ENCODE measurements around the gene ZNF174. TPM values are rescaled to one million over a fixed set of nuclear protein-coding genes. Genes with fewer than 3 reads are reported as not detected.
A peak's percentile ranks its signal among the peaks of the same experiment; 100 is the strongest.

ZNF174 gene
- total and polyA plus RNA-seq, 2 donors = 7.0 to 9.0 TPM

GRCh38 chr16:3431779-3432219 lies 30.8 kb downstream of the ZNF174 start:
- DNase-seq (ENCODE audit: low read depth in 6 of 9, low spot score in 9 of 9) = peak in 1 of 9 donors; percentile 14
- WGBS = 66% methylated on average over 26 of the region's 26 CpGs
- no peak overlapping the region for H3K27ac ChIP-seq (ENCODE audit: low read depth in 1 of 2, low read length in 1 of 2)
- H3K27me3 ChIP-seq (ENCODE audit: control insufficient read depth in 2 of 2, insufficient read depth in 1 of 2, low read length in 1 of 2) = no peaks in the 10 kb centered on the region
- H3K36me3 ChIP-seq (ENCODE audit: control insufficient read depth in 2 of 2, insufficient read depth in 2 of 2, low read length in 1 of 2) = no peaks in the 10 kb centered on the region
- peak overlapping the region; percentile 8 to 9 for H3K4me3 ChIP-seq (ENCODE audit: low read length in 2 of 2)
- H3K9me3 ChIP-seq (ENCODE audit: control insufficient read depth in 2 of 2, insufficient read depth in 1 of 2, low read length in 1 of 2) = peaks cover 3 to 8% of the 10 kb centered on the region in 2 donors
- H3K4me1 ChIP-seq (ENCODE audit: control insufficient read depth in 2 of 2, insufficient read depth in 2 of 2, low read length in 2 of 2) = no peaks in the 10 kb centered on the region

DNA sequence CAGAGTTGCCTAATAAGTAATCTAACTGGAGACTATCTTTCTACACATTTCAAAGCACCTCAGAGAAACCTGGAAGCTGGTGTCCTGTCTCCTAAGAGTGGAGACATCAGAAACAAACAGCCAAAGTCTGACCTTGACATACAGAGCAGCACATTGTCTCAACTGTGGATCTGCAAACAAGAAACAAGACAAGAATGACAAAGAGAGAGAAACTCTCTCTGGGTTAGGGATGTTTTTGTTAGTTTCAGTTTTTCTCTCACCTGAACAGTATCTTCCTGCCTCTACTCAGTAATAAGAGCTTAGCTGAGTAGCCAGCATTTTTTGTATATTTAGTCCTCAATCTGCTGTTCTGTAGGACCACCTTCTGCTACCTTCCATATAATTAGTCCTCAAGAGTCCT lies 33.4 kb downstream of the ZNF174 start:
- Histone ChIP-seq H3K36me3 (ENCODE audit: control insufficient read depth in 2 of 2, insufficient read depth in 2 of 2, low read length in 1 of 2) (no peaks in the 10 kb centered on the region), H3K27ac (ENCODE audit: low read depth in 1 of 2, low read length in 1 of 2) (no peak overlapping the region), H3K4me3 (ENCODE audit: low read length in 2 of 2) (no peak overlapping the region), H3K4me1 (ENCODE audit: control insufficient read depth in 2 of 2, insufficient read depth in 2 of 2, low read length in 2 of 2) (no peaks in the 10 kb centered on the region), H3K9me3 (ENCODE audit: control insufficient read depth in 2 of 2, insufficient read depth in 1 of 2, low read length in 1 of 2) (peaks cover 4 to 13% of the 10 kb centered on the region in 2 donors), H3K27me3 (ENCODE audit: control insufficient read depth in 2 of 2, insufficient read depth in 1 of 2, low read length in 1 of 2) (no peaks in the 10 kb centered on the region)
- no peak for DNase-seq (ENCODE audit: low read depth in 6 of 9, low spot score in 9 of 9)

GRCh38 chr16:3439637-3440036 lies 38.6 kb downstream of the ZNF174 start:
- no peak for DNase-seq (ENCODE audit: low read depth in 6 of 9, low spot score in 9 of 9)
- Histone ChIP-seq H3K27me3 (ENCODE audit: control insufficient read depth in 2 of 2, insufficient read depth in 1 of 2, low read length in 1 of 2) (no peaks in the 10 kb centered on the region), H3K27ac (ENCODE audit: low read depth in 1 of 2, low read length in 1 of 2) (no peak overlapping the region), H3K9me3 (ENCODE audit: control insufficient read depth in 2 of 2, insufficient read depth in 1 of 2, low read length in 1 of 2) (peaks cover 1 to 40% of the 10 kb centered on the region in 2 donors), H3K36me3 (ENCODE audit: control insufficient read depth in 2 of 2, insufficient read depth in 2 of 2, low read length in 1 of 2) (peaks cover 0 to 4% of the 10 kb centered on the region in 2 donors), H3K4me1 (ENCODE audit: control insufficient read depth in 2 of 2, insufficient read depth in 2 of 2, low read length in 2 of 2) (peaks cover 3 to 5% of the 10 kb centered on the region in 2 donors), H3K4me3 (ENCODE audit: low read length in 2 of 2) (no peak overlapping the region)
- 81% methylated on average over 4 of the region's 4 CpGs for WGBS

DNA sequence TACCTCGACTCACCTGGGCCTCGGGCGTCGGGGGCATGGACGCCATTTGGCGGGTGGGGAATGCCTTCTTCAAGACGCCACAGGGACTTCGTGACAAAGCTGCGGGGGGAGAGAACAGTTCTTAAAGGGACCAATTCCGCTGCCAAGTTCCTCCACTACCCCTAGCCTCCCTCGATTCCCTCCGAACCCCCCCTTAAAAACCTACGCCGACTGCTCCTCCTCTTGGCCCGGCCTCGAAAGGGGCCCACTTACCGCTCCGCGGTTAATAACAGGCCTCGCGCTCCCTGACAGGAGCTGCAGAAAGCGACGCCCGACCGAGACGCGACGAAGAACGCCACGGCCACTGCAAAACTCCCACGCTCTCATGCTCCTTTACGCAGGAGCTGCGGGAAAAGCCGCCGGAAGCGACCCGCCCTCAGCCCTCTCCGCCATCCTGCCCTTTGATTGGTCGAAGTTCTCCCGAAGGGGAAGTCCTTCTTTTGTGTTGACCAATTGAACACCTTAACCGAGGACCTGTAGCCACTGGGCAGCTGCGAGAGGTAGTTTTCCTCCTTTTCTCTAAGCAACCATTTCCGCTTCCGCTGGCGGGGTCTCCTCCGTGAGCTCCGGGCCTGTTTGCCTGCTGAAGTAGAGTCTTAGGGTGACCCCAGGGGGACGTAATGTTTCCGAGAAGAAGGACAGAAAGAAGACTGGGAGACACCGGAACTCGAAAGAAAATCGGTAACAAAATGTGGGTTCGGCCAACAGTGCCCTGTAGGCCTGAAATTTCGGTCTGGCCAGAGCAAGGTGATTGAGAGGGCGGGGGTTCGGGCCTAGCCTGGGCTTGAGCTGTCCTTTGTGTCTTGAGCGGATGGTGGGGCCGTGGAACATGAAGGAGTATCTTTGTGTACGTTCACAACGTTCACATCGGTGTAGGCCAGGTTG lies 42.4 kb downstream of the ZNF174 start, which contains the start of the genes NAA60 and ZNF597:
TSS of gene NAA60 (plus strand) at position 573 of the 924 bp plus-strand sequence. CDS start 32,548 bp downstream, outside the sequence.
TSS of gene ZNF597 (minus strand) at position 397 of the 924 bp plus-strand sequence. CDS start at position 46, 351 bp downstream.
- Histone ChIP-seq H3K4me3 (ENCODE audit: low read length in 2 of 2) (peak within 1 kb of the TSS; percentile 70 to 77), H3K27me3 (ENCODE audit: control insufficient read depth in 2 of 2, insufficient read depth in 1 of 2, low read length in 1 of 2) (no peaks in the 10 kb centered on the region), H3K4me1 (ENCODE audit: control insufficient read depth in 2 of 2, insufficient read depth in 2 of 2, low read length in 2 of 2) (peaks cover 3 to 6% of the 10 kb centered on the region in 2 donors), H3K27ac (ENCODE audit: low read depth in 1 of 2, low read length in 1 of 2) (peak within 1 kb of the TSS; percentile 72 to 76), H3K9me3 (ENCODE audit: control insufficient read depth in 2 of 2, insufficient read depth in 1 of 2, low read length in 1 of 2) (peaks cover 1 to 40% of the 10 kb centered on the region in 2 donors), H3K36me3 (ENCODE audit: control insufficient read depth in 2 of 2, insufficient read depth in 2 of 2, low read length in 1 of 2) (peaks cover 4 to 6% of the 10 kb centered on the region in 2 donors)
- peak; percentile 50 to 91 (median 75) for DNase-seq (ENCODE audit: low read depth in 6 of 9, low spot score in 9 of 9)
- 45% methylated on average over 61 of the region's 61 CpGs for WGBS

DNA sequence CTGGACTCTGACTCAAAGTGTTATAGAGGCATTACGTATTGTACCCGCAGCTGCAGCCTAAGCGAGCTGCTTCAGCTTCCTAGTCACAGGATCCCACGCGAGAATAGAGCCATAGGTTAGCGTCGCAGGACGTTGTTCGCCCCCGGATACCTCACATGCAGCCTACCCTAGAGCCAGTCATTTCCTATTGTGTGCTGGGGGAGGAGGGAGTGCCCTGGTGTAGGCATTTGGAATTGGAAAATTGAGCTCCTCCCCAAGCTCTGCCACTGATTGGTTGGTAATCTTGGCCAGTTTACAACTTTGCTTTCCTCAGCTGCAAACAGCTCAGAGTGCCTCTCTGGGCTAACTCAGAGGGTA lies 43.0 kb downstream of the ZNF174 start:
- peak overlapping the region; percentile 72 to 76 for H3K27ac ChIP-seq (ENCODE audit: low read depth in 1 of 2, low read length in 1 of 2)
- peaks cover 1 to 39% of the 10 kb centered on the region in 2 donors for H3K9me3 ChIP-seq (ENCODE audit: control insufficient read depth in 2 of 2, insufficient read depth in 1 of 2, low read length in 1 of 2)
- no peaks in the 10 kb centered on the region for H3K27me3 ChIP-seq (ENCODE audit: control insufficient read depth in 2 of 2, insufficient read depth in 1 of 2, low read length in 1 of 2)
- 44% methylated on average over 10 of the region's 10 CpGs for WGBS
- peaks cover 7 to 10% of the 10 kb centered on the region in 2 donors for H3K36me3 ChIP-seq (ENCODE audit: control insufficient read depth in 2 of 2, insufficient read depth in 2 of 2, low read length in 1 of 2)
- H3K4me3 ChIP-seq (ENCODE audit: low read length in 2 of 2) = peak overlapping the region; percentile 70 to 77
- peaks cover 3 to 6% of the 10 kb centered on the region in 2 donors for H3K4me1 ChIP-seq (ENCODE audit: control insufficient read depth in 2 of 2, insufficient read depth in 2 of 2, low read length in 2 of 2)
- peak in 2 of 9 donors; percentile 14 to 44 for DNase-seq (ENCODE audit: low read depth in 6 of 9, low spot score in 9 of 9)

DNA sequence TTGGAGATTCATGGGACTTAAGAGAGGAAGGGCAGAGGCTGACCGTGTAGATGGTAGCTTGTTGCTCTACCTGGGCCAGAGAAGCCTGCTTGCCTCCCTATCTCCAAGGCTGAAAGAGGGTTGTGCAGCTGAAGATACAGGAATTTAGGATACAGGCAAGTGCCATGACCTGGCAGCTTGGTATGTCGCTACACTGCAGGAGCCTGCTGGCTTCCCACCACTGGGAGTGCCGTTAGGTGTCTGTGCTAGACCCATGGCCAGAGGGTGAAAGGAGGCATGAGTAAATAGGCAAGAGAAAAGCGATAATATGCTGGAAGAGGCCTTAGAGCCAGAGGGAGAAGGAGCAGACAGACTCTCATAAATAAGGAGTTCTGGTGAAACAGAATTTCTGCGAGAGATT lies 53.1 kb downstream of the ZNF174 start:
- WGBS = 97% methylated on average over 5 of the region's 5 CpGs
- H3K36me3 ChIP-seq (ENCODE audit: control insufficient read depth in 2 of 2, insufficient read depth in 2 of 2, low read length in 1 of 2) = peaks cover 0 to 2% of the 10 kb centered on the region in 2 donors
- peaks cover 0 to 4% of the 10 kb centered on the region in 2 donors for H3K9me3 ChIP-seq (ENCODE audit: control insufficient read depth in 2 of 2, insufficient read depth in 1 of 2, low read length in 1 of 2)
- no peaks in the 10 kb centered on the region for H3K27me3 ChIP-seq (ENCODE audit: control insufficient read depth in 2 of 2, insufficient read depth in 1 of 2, low read length in 1 of 2)
- no peak for DNase-seq (ENCODE audit: low read depth in 6 of 9, low spot score in 9 of 9)
- H3K27ac ChIP-seq (ENCODE audit: low read depth in 1 of 2, low read length in 1 of 2) = no peak overlapping the region
- no peak overlapping the region for H3K4me3 ChIP-seq (ENCODE audit: low read length in 2 of 2)
- H3K4me1 ChIP-seq (ENCODE audit: control insufficient read depth in 2 of 2, insufficient read depth in 2 of 2, low read length in 2 of 2) = peaks cover 10 to 15% of the 10 kb centered on the region in 2 donors

- no peak for DNase-seq (ENCODE audit: low read depth in 6 of 9, low spot score in 9 of 9)
- 97% methylated on average over 10 of the region's 10 CpGs for WGBS
- H3K27ac ChIP-seq (ENCODE audit: low read depth in 1 of 2, low read length in 1 of 2) = no peak overlapping the region
- peaks cover 15 to 21% of the 10 kb centered on the region in 2 donors for H3K4me1 ChIP-seq (ENCODE audit: control insufficient read depth in 2 of 2, insufficient read depth in 2 of 2, low read length in 2 of 2)
- peaks cover 0 to 3% of the 10 kb centered on the region in 2 donors for H3K9me3 ChIP-seq (ENCODE audit: control insufficient read depth in 2 of 2, insufficient read depth in 1 of 2, low read length in 1 of 2)
- no peaks in the 10 kb centered on the region for H3K27me3 ChIP-seq (ENCODE audit: control insufficient read depth in 2 of 2, insufficient read depth in 1 of 2, low read length in 1 of 2)
- H3K4me3 ChIP-seq (ENCODE audit: low read length in 2 of 2) = no peak overlapping the region
- peaks cover 0 to 2% of the 10 kb centered on the region in 2 donors for H3K36me3 ChIP-seq (ENCODE audit: control insufficient read depth in 2 of 2, insufficient read depth in 2 of 2, low read length in 1 of 2)
Observed at GRCh38 chr16:3454631-3455147, 53.7 kb downstream of the ZNF174 start.

GRCh38 chr16:3457434-3458252 lies 56.6 kb downstream of the ZNF174 start:
- H3K27me3 ChIP-seq (ENCODE audit: control insufficient read depth in 2 of 2, insufficient read depth in 1 of 2, low read length in 1 of 2) = no peaks in the 10 kb centered on the region
- peaks cover 0 to 3% of the 10 kb centered on the region in 2 donors for H3K9me3 ChIP-seq (ENCODE audit: control insufficient read depth in 2 of 2, insufficient read depth in 1 of 2, low read length in 1 of 2)
- H3K27ac ChIP-seq (ENCODE audit: low read depth in 1 of 2, low read length in 1 of 2) = peak overlapping the region; percentile 89 to 95
- H3K4me3 ChIP-seq (ENCODE audit: low read length in 2 of 2) = peak overlapping the region; percentile 66 to 98
- H3K36me3 ChIP-seq (ENCODE audit: control insufficient read depth in 2 of 2, insufficient read depth in 2 of 2, low read length in 1 of 2) = no peaks in the 10 kb centered on the region
- peak in 8 of 9 donors; percentile 72 to 95 (median 87) for DNase-seq (ENCODE audit: low read depth in 6 of 9, low spot score in 9 of 9)
- peaks cover 26 to 39% of the 10 kb centered on the region in 2 donors for H3K4me1 ChIP-seq (ENCODE audit: control insufficient read depth in 2 of 2, insufficient read depth in 2 of 2, low read length in 2 of 2)
- under 1% methylated on average over 83 of the region's 83 CpGs for WGBS

Data from thymus (tissue), 11 donors.